ENCODE measurements around the gene DGLUCY.

DGLUCY gene

DNA sequence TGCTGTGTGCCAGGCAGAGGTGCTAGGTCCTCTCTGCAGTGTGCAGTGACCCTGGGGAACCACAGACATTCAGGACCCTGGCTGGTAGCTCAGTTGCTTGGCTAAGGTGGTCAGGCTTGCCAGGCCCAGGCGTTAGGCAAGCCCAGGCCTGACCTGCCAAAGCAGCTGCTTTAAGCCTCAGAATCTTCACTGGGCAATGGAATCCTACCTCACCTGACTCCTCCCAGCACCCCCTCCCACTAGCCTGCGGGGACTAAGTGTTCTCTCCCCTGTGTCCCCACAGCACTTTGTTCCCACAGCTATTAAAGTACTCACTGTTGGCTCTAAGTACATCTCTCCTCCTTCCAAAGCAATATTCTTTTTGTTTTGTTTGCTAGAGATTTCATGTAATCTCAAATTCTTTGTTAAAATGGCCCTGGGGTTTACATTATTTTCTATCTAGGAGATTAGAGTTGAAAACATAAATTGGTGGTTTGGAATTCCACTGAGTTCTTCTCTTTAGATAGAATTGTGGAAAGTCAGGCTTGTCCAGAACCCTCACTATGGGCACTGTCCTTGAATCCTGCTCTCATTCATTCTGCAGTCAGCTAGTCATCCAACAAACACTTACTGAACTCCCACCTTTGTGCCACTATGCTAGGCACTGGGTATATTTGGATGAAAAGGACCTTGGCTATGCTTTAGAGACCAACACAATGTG, 44.4 kb downstream of the DGLUCY start:
- H4K8ac ChIP-seq (ENCODE audit: low read depth, low read length): no peak overlapping the region
- H3K18ac ChIP-seq (ENCODE audit: low read length): no peak overlapping the region
- H3K23ac ChIP-seq (ENCODE audit: low read length): no peak overlapping the region
- no peaks in the 10 kb centered on the region for H3K36me3 ChIP-seq (ENCODE audit: control insufficient read depth, insufficient read depth, low read length)
- H3K9ac ChIP-seq (ENCODE audit: low read length): no peak overlapping the region
- H2BK120ac ChIP-seq (ENCODE audit: low read depth, low read length): no peak overlapping the region
- no peak overlapping the region for H4K5ac ChIP-seq (ENCODE audit: low read length)
- no peaks in the 10 kb centered on the region for H3K79me1 ChIP-seq (ENCODE audit: low read length)
- no CpG with 5 or more reads among the region's 2 CpGs for WGBS (ENCODE audit: extremely low coverage, insufficient coverage, low lambda C conversion rate)
- H3K56ac ChIP-seq (ENCODE audit: low read length): no peak overlapping the region
- H3K27me3 ChIP-seq (ENCODE audit: insufficient read depth, low read length, poor library complexity): no peaks in the 10 kb centered on the region
- H2AK5ac ChIP-seq (ENCODE audit: low read length): no peak overlapping the region
- H3K4me2 ChIP-seq (ENCODE audit: low read length): no peak overlapping the region
- DNase-seq: no peak
- H3K4me1 ChIP-seq (ENCODE audit: control insufficient read depth, low read depth, low read length): no peaks in the 10 kb centered on the region
- no peak overlapping the region for H2BK15ac ChIP-seq (replicated peaks; ENCODE audit: low read depth)
- no peaks in the 10 kb centered on the region for H3K79me2 ChIP-seq (ENCODE audit: control insufficient read depth, insufficient read depth, low read length)
- no peak overlapping the region for H3K4ac ChIP-seq (ENCODE audit: low read depth, low read length)
- no peak overlapping the region for H2BK5ac ChIP-seq (ENCODE audit: low read length)
- no peak overlapping the region for H3K4me3 ChIP-seq (ENCODE audit: low read length)
- no peak overlapping the region for H3K27ac ChIP-seq (ENCODE audit: low read depth, low read length)

GRCh38 chr14:91159182-91159581, 45.3 kb downstream of the DGLUCY start:
- Histone ChIP-seq H2BK5ac (ENCODE audit: low read length) (no peak overlapping the region), H3K4me2 (ENCODE audit: low read length) (no peak overlapping the region), H2BK120ac (ENCODE audit: low read depth, low read length) (no peak overlapping the region), H3K4me1 (ENCODE audit: control insufficient read depth, low read depth, low read length) (no peaks in the 10 kb centered on the region), H3K4me3 (ENCODE audit: low read length) (no peak overlapping the region), H3K56ac (ENCODE audit: low read length) (no peak overlapping the region), H3K9ac (ENCODE audit: low read length) (no peak overlapping the region), H3K36me3 (ENCODE audit: control insufficient read depth, insufficient read depth, low read length) (no peaks in the 10 kb centered on the region), H3K79me1 (ENCODE audit: low read length) (no peaks in the 10 kb centered on the region), H2AK5ac (ENCODE audit: low read length) (no peak overlapping the region), H3K27me3 (ENCODE audit: insufficient read depth, low read length, poor library complexity) (no peaks in the 10 kb centered on the region), H3K27ac (ENCODE audit: low read depth, low read length) (no peak overlapping the region), H3K4ac (ENCODE audit: low read depth, low read length) (no peak overlapping the region), H3K79me2 (ENCODE audit: control insufficient read depth, insufficient read depth, low read length) (no peaks in the 10 kb centered on the region), H3K23ac (ENCODE audit: low read length) (no peak overlapping the region), H4K5ac (ENCODE audit: low read length) (no peak overlapping the region), H2BK15ac (replicated peaks; ENCODE audit: low read depth) (no peak overlapping the region), H4K8ac (ENCODE audit: low read depth, low read length) (no peak overlapping the region), H3K18ac (ENCODE audit: low read length) (no peak overlapping the region)
- DNase-seq: no peak
- WGBS (ENCODE audit: extremely low coverage, insufficient coverage, low lambda C conversion rate): no CpG with 5 or more reads among the region's 6 CpGs

- Histone ChIP-seq H4K5ac (ENCODE audit: low read length) (no peak overlapping the region), H3K36me3 (ENCODE audit: control insufficient read depth, insufficient read depth, low read length) (no peaks in the 10 kb centered on the region), H3K4ac (ENCODE audit: low read depth, low read length) (no peak overlapping the region), H3K23ac (ENCODE audit: low read length) (no peak overlapping the region), H3K4me2 (ENCODE audit: low read length) (no peak overlapping the region), H3K79me1 (ENCODE audit: low read length) (no peaks in the 10 kb centered on the region), H2BK15ac (replicated peaks; ENCODE audit: low read depth) (no peak overlapping the region), H4K8ac (ENCODE audit: low read depth, low read length) (no peak overlapping the region), H3K79me2 (ENCODE audit: control insufficient read depth, insufficient read depth, low read length) (no peaks in the 10 kb centered on the region), H2AK5ac (ENCODE audit: low read length) (no peak overlapping the region), H3K56ac (ENCODE audit: low read length) (no peak overlapping the region), H3K27ac (ENCODE audit: low read depth, low read length) (no peak overlapping the region), H3K4me3 (ENCODE audit: low read length) (no peak overlapping the region), H3K18ac (ENCODE audit: low read length) (no peak overlapping the region), H3K27me3 (ENCODE audit: insufficient read depth, low read length, poor library complexity) (no peaks in the 10 kb centered on the region), H2BK5ac (ENCODE audit: low read length) (no peak overlapping the region), H3K9ac (ENCODE audit: low read length) (no peak overlapping the region), H3K4me1 (ENCODE audit: control insufficient read depth, low read depth, low read length) (no peaks in the 10 kb centered on the region), H2BK120ac (ENCODE audit: low read depth, low read length) (no peak overlapping the region)
- no CpG with 5 or more reads among the region's 6 CpGs for WGBS (ENCODE audit: extremely low coverage, insufficient coverage, low lambda C conversion rate)
- peak; percentile 27 for DNase-seq
Measured at GRCh38 chr14:91159906-91160305, 46.0 kb downstream of the DGLUCY start.

- Histone ChIP-seq H3K4ac (ENCODE audit: low read depth, low read length) (no peak overlapping the region), H3K4me2 (ENCODE audit: low read length) (no peak overlapping the region), H2BK5ac (ENCODE audit: low read length) (no peak overlapping the region), H3K4me3 (ENCODE audit: low read length) (no peak overlapping the region), H3K27ac (ENCODE audit: low read depth, low read length) (no peak overlapping the region), H3K9ac (ENCODE audit: low read length) (no peak overlapping the region), H3K27me3 (ENCODE audit: insufficient read depth, low read length, poor library complexity) (no peaks in the 10 kb centered on the region), H4K5ac (ENCODE audit: low read length) (no peak overlapping the region), H2BK120ac (ENCODE audit: low read depth, low read length) (no peak overlapping the region), H3K36me3 (ENCODE audit: control insufficient read depth, insufficient read depth, low read length) (no peaks in the 10 kb centered on the region), H3K4me1 (ENCODE audit: control insufficient read depth, low read depth, low read length) (no peaks in the 10 kb centered on the region), H3K79me2 (ENCODE audit: control insufficient read depth, insufficient read depth, low read length) (no peaks in the 10 kb centered on the region), H3K23ac (ENCODE audit: low read length) (no peak overlapping the region), H3K18ac (ENCODE audit: low read length) (no peak overlapping the region), H2AK5ac (ENCODE audit: low read length) (no peak overlapping the region), H3K56ac (ENCODE audit: low read length) (no peak overlapping the region), H4K8ac (ENCODE audit: low read depth, low read length) (no peak overlapping the region), H3K79me1 (ENCODE audit: low read length) (no peaks in the 10 kb centered on the region), H2BK15ac (replicated peaks; ENCODE audit: low read depth) (no peak overlapping the region)
- no peak for DNase-seq
- WGBS (ENCODE audit: extremely low coverage, insufficient coverage, low lambda C conversion rate): no CpG with 5 or more reads among the region's 14 CpGs
Measured at GRCh38 chr14:91163316-91163715, 49.4 kb downstream of the DGLUCY start.

DNA sequence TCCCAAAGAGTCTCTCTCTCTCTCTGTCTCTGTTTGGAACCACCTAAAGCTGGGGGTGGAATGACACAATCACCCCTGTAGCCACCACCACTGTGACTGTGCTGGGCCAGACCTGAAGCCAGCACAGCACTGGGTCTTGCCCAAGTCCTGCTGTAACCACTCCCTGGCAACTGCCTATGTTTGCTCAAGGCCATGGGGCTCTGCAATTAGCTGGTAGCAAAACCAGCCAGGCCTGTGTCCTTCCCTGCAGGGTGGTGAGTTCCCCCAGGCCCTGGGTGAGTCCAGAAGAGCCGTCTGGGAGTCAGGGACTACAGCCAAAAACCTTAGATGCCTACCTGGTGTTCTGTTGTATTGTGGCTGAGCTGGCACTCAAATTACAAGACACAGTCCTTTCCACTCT, 50.8 kb downstream of the DGLUCY start:
- no CpG with 5 or more reads among the region's 1 CpG for WGBS (ENCODE audit: extremely low coverage, insufficient coverage, low lambda C conversion rate)
- H3K18ac ChIP-seq (ENCODE audit: low read length): no peak overlapping the region

DNA sequence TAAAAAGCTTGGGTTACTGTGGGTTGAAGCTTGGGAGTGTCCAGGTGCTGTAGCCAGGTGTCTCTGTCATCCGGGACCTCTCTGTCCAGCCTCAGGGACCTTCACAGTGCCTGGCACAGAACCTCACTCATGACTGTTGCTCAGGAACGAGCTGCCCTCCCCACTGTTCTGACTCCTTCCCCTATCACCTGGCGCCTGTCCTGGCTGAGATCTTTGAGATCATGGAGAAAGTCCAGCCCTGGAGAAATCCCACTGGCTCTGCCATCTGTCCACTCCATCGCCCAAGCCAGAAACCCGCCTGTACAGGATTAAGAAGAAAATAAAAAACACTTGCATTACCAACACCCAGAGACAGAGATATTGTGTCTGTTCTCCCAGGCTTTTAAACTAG, 53.5 kb downstream of the DGLUCY start:
- WGBS (ENCODE audit: extremely low coverage, insufficient coverage, low lambda C conversion rate): no CpG with 5 or more reads among the region's 5 CpGs
- Histone ChIP-seq H3K18ac (ENCODE audit: low read length) (no peak overlapping the region), H3K4me3 (ENCODE audit: low read length) (no peak overlapping the region), H3K79me1 (ENCODE audit: low read length) (no peaks in the 10 kb centered on the region), H4K5ac (ENCODE audit: low read length) (no peak overlapping the region), H3K4ac (ENCODE audit: low read depth, low read length) (no peak overlapping the region), H4K8ac (ENCODE audit: low read depth, low read length) (no peak overlapping the region), H3K23ac (ENCODE audit: low read length) (no peak overlapping the region), H2BK5ac (ENCODE audit: low read length) (no peak overlapping the region), H3K9ac (ENCODE audit: low read length) (no peak overlapping the region), H3K56ac (ENCODE audit: low read length) (no peak overlapping the region), H3K27me3 (ENCODE audit: insufficient read depth, low read length, poor library complexity) (no peaks in the 10 kb centered on the region), H2BK120ac (ENCODE audit: low read depth, low read length) (no peak overlapping the region), H3K79me2 (ENCODE audit: control insufficient read depth, insufficient read depth, low read length) (no peaks in the 10 kb centered on the region), H3K27ac (ENCODE audit: low read depth, low read length) (no peak overlapping the region), H2BK15ac (replicated peaks; ENCODE audit: low read depth) (no peak overlapping the region), H3K36me3 (ENCODE audit: control insufficient read depth, insufficient read depth, low read length) (no peaks in the 10 kb centered on the region), H3K4me1 (ENCODE audit: control insufficient read depth, low read depth, low read length) (no peaks in the 10 kb centered on the region), H3K4me2 (ENCODE audit: low read length) (no peak overlapping the region), H2AK5ac (ENCODE audit: low read length) (no peak overlapping the region)
- no peak for DNase-seq

More for the DNA sequence above, 50.8 kb downstream of the DGLUCY start:
- Histone ChIP-seq H3K79me2 (ENCODE audit: control insufficient read depth, insufficient read depth, low read length) (no peaks in the 10 kb centered on the region), H3K36me3 (ENCODE audit: control insufficient read depth, insufficient read depth, low read length) (no peaks in the 10 kb centered on the region), H3K4me2 (ENCODE audit: low read length) (no peak overlapping the region), H3K4me3 (ENCODE audit: low read length) (no peak overlapping the region), H3K27me3 (ENCODE audit: insufficient read depth, low read length, poor library complexity) (no peaks in the 10 kb centered on the region), H3K4ac (ENCODE audit: low read depth, low read length) (no peak overlapping the region), H4K5ac (ENCODE audit: low read length) (no peak overlapping the region), H2BK120ac (ENCODE audit: low read depth, low read length) (no peak overlapping the region), H3K79me1 (ENCODE audit: low read length) (no peaks in the 10 kb centered on the region), H3K56ac (ENCODE audit: low read length) (no peak overlapping the region), H2BK15ac (replicated peaks; ENCODE audit: low read depth) (no peak overlapping the region), H3K9ac (ENCODE audit: low read length) (no peak overlapping the region), H3K23ac (ENCODE audit: low read length) (no peak overlapping the region), H2AK5ac (ENCODE audit: low read length) (no peak overlapping the region), H4K8ac (ENCODE audit: low read depth, low read length) (no peak overlapping the region), H3K4me1 (ENCODE audit: control insufficient read depth, low read depth, low read length) (no peaks in the 10 kb centered on the region), H2BK5ac (ENCODE audit: low read length) (no peak overlapping the region), H3K27ac (ENCODE audit: low read depth, low read length) (no peak overlapping the region)
- DNase-seq: no peak

All from mesendoderm (in vitro differentiated cells).